GM12874 (cell line): ENCODE data around the gene CCR5.

Experiments
- CTCF ChIP-seq: IDR thresholded peaks from 2 replicates; pipeline ENCODE4 v1.5.1; 2011; ENCODE audit warnings: low read depth, mild to moderate bottlenecking, control low read depth, low read length, moderate library complexity; ENCODE audit not compliant: insufficient read depth

Gene CCR5

GRCh38 chr3:46360907-46361306 is 9.8 kb upstream of the CCR5 start:
- no peak for TF ChIP-seq CTCF

GRCh38 chr3:46361408-46362283 is 9.1 kb upstream of the CCR5 start:
- TF ChIP-seq CTCF, result no peak

- TF ChIP-seq CTCF, result no peak
Measured at GRCh38 chr3:46365041-46365440, 5.7 kb upstream of the CCR5 start.

DNA sequence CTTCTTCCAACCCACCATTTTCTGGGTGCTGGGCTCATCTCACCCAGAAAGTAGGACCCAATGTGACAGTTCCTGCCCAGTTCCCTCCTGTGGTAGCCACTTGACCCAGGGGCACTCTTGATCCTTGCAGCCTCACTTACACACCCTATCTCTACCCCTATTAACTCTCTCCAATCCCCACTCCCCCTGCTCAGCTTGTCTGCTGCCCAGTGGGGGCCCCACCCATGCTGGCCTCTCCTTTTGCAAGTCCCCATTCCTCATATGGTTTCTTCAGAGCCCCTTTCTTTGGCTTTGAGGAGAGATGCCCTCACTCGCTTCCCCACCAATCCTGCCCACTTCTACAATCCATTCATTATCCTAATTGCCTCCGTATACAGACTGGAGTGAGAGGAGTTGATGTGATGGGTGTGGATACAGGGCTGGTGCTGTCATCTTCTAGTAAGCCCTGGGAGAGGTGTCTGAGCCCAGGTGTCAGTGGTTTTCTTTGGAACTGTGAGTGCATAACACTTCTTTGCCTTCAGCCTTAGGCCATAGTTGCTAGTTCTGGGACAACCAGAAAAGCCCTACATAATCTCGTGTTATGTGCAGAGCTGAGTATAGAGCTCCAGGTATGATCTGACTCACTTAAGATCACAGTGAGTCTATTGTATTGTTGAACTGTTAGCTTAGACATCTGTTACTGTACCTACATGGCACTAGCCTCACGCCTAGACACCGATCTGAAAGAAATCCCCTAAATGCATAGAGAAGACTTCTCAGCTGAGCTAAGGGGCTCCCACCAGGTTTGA is 4.8 kb upstream of the CCR5 start:
- TF ChIP-seq CTCF, result no peak

DNA sequence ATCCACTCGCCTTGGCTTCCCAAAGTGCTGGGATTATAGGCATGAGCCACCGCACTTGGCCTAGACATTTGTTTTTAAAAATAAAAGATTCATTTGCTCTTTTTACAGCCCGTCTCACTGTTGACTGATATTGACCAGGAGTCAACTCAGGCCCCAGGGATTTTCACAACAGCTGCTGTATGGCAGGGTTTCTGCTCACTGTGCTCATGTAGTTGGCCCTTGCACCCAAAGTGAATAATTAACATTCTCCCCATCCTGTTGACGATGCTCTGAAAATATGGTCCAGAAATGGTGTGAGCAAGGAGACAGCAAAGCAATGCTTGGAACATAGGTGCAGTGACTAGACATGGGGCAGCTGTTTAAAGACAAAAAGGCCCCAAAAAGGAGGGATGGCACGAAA is 2.9 kb upstream of the CCR5 start:
- no peak for TF ChIP-seq CTCF

- peak; percentile 74 for TF ChIP-seq CTCF
Measured at GRCh38 chr3:46368569-46368968, 2.2 kb upstream of the CCR5 start.

DNA sequence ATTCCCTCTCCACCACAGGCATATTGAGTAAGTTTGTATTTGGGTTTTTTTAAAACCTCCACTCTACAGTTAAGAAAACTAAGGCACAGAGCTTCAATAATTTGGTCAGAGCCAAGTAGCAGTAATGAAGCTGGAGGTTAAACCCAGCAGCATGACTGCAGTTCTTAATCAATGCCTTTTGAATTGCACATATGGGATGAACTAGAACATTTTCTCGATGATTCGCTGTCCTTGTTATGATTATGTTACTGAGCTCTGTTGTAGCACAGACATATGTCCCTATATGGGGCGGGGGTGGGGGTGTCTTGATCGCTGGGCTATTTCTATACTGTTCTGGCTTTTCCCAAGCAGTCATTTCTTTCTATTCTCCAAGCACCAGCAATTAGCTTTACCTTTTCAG is 1.6 kb upstream of the CCR5 start:
- no peak for TF ChIP-seq CTCF
